Skin of body (tissue), 2 donors: Measurements from ENCODE around the gene ADAMTSL1. TPM values are rescaled to one million over a fixed set of nuclear protein-coding genes. Genes with fewer than 3 reads are reported as not detected.

Experiments used
- DNase-seq: peaks from one replicate; lab custom pipeline; 2025; lab: John Stamatoyannopoulos, UW
- total RNA-seq: library from RNA; depleted of rRNA; stranded (reverse); fragments of >200 nt; gene quantifications from one replicate; pipeline ENCODE4 v1.2.3, GENCODE V29; 2014

The ADAMTSL1 gene
- total RNA-seq, 1 donor from 2014 or later = 37.1 TPM

- DNase-seq = no peak
Observed at GRCh38 chr9:18896004-18896403, 422.1 kb downstream of the ADAMTSL1 start.

GRCh38 chr9:18896531-18897179 is 422.7 kb downstream of the ADAMTSL1 start:
- DNase-seq = no peak

GRCh38 chr9:18903450-18903849 is 429.5 kb downstream of the ADAMTSL1 start:
- DNase-seq = no peak

GRCh38 chr9:18905028-18905882 is 431.3 kb downstream of the ADAMTSL1 start:
- no peak for DNase-seq

GRCh38 chr9:18905883-18906629 is 432.1 kb downstream of the ADAMTSL1 start:
- DNase-seq = no peak

GRCh38 chr9:18906656-18907395 is 432.9 kb downstream of the ADAMTSL1 start:
- DNase-seq = no peak

GRCh38 chr9:18907927-18908625 is 434.1 kb downstream of the ADAMTSL1 start:
- no peak for DNase-seq

GRCh38 chr9:18909140-18910018 is 435.4 kb downstream of the ADAMTSL1 start:
- no peak for DNase-seq

- no peak for DNase-seq
Observed at GRCh38 chr9:18910435-18910834, 436.5 kb downstream of the ADAMTSL1 start.

- peak; percentile 31 for DNase-seq
Observed at GRCh38 chr9:18910916-18911315, 437.0 kb downstream of the ADAMTSL1 start.

GRCh38 chr9:18911714-18912342 is 437.9 kb downstream of the ADAMTSL1 start:
- no peak for DNase-seq

- peak; percentile 82 for DNase-seq
Observed at GRCh38 chr9:18920141-18921084, 446.5 kb downstream of the ADAMTSL1 start.

- DNase-seq = peak; percentile 70
Observed at GRCh38 chr9:18921366-18922075, 447.6 kb downstream of the ADAMTSL1 start.

- DNase-seq = no peak
Observed at GRCh38 chr9:18922161-18922885, 448.4 kb downstream of the ADAMTSL1 start.

GRCh38 chr9:18923167-18923566 is 449.2 kb downstream of the ADAMTSL1 start:
- DNase-seq = no peak

- DNase-seq = no peak
Observed at GRCh38 chr9:18923671-18924430, 449.9 kb downstream of the ADAMTSL1 start.
